T-helper 1 cell treated with Interleukin-12 subunit alpha and Interleukin-12 subunit beta and Interleukin-4 antibody, amounts not matched to agents 30 ng/mL and 1 ng/mL, for 36 hours (primary cell): ENCODE measurements around the gene NECAB2. TPM values are rescaled to one million over a fixed set of nuclear protein-coding genes. Genes with fewer than 3 reads are reported as not detected.

Experiments used
- intact Hi-C: fragments of 100-400 bp; cut with micrococcal nuclease; formaldehyde crosslinking; loops from one replicate; pipeline ENCODE4 v1.15.1; 2024
- total RNA-seq: library from RNA; stranded (reverse); gene quantifications from 2 replicates; pipeline ENCODE4 v1.2.3, GENCODE V29; 2022

The NECAB2 gene
- total RNA-seq, 1 donor from 2014 or later, result not detected

- intact Hi-C loops, result no loop called here
Observed at GRCh38 chr16:84018710-84019109, 50.7 kb downstream of the NECAB2 start.

- intact Hi-C loops, result no loop called here
Observed at GRCh38 chr16:84020353-84020752, 52.3 kb downstream of the NECAB2 start.

- intact Hi-C loops, result no loop called here
Observed at GRCh38 chr16:84021488-84021887, 53.4 kb downstream of the NECAB2 start.

GRCh38 chr16:84022644-84023043, 54.6 kb downstream of the NECAB2 start:
- intact Hi-C loops, result no loop called here

GRCh38 chr16:84024854-84025253, 56.8 kb downstream of the NECAB2 start:
- intact Hi-C loops, result no loop called here

- intact Hi-C loops, result no loop called here
Observed at GRCh38 chr16:84026606-84027005, 58.6 kb downstream of the NECAB2 start.

- intact Hi-C loops, result no loop called here
Observed at GRCh38 chr16:84027625-84028024, 59.6 kb downstream of the NECAB2 start.

- intact Hi-C loops, result no loop called here
Observed at GRCh38 chr16:84029297-84030047, 61.4 kb downstream of the NECAB2 start.

GRCh38 chr16:84031556-84031955, 63.5 kb downstream of the NECAB2 start:
- intact Hi-C loops, result no loop called here

GRCh38 chr16:84032458-84033178, 64.6 kb downstream of the NECAB2 start:
- intact Hi-C loops, result no loop called here

GRCh38 chr16:84033251-84034195, 65.5 kb downstream of the NECAB2 start:
- intact Hi-C loops, result no loop called here

GRCh38 chr16:84034516-84034915, 66.5 kb downstream of the NECAB2 start:
- intact Hi-C loops, result no loop called here

- intact Hi-C loops, result no loop called here
Observed at GRCh38 chr16:84036131-84036530, 68.1 kb downstream of the NECAB2 start.

- intact Hi-C loops, result no loop called here
Observed at GRCh38 chr16:84036982-84037425, 69.0 kb downstream of the NECAB2 start.

GRCh38 chr16:84038469-84038868, 70.4 kb downstream of the NECAB2 start:
- intact Hi-C loops, result no loop called here

- intact Hi-C loops, result no loop called here
Observed at GRCh38 chr16:84039696-84040095, 71.7 kb downstream of the NECAB2 start.

- intact Hi-C loops, result no loop called here
Observed at GRCh38 chr16:84040226-84040822, 72.3 kb downstream of the NECAB2 start.

GRCh38 chr16:84040823-84041820, 73.1 kb downstream of the NECAB2 start:
- intact Hi-C loops, result no loop called here

- intact Hi-C loops, result no loop called here
Observed at GRCh38 chr16:84041881-84042280, 73.8 kb downstream of the NECAB2 start.

- intact Hi-C loops, result no loop called here
Observed at GRCh38 chr16:84042308-84042878, 74.3 kb downstream of the NECAB2 start, which contains the start of gene SLC38A8. TSS of gene SLC38A8 (minus strand) at chr16:84042795. CDS start at chr16:84042157, 638 bp downstream.
